Dedifferentiated amniotic fluid mesenchymal stem cell (primary cell): ENCODE measurements around the gene ZBTB40.

Experiments used
- DNase-seq: peaks from one replicate; pipeline ENCODE4 v3.0.0-alpha.2; 2016; ENCODE audit errors: extremely low spot score

The ZBTB40 gene

DNA sequence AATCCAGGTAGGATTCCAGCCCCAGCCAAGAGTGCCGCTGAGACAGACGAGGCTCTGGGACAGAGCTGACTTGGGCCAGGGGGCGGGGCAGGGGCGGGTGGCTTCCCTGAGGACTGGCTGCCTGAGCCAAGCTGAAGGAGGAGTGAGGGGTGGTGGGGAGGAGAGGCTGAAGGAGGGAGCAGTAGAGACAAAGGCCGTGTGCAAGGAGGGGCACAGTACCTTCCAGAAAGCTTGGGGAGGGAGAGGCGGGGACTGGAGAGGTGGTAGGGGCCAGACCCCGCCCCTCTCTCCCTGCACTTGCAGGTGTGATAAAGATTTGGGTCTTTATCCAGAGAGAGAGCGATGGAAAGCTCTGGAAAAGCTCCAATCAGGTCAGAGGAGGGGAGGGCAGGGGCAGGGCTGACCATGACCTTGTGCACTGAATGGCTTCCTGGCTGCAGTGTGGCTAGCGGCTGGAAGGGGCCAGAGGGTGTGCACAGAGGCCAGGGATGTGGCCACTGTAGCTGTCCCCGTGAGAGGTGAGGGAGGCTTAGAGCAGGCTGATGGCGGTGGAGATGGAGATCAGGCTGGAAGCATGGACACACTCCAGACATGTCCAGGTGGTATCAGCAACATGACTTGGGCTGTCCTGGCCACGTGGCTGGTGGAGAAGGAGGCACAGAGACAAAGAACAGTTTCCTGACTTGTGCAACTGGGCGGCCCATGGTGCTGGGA lies 104.9 kb downstream of the ZBTB40 start:
- DNase-seq = no peak

DNA sequence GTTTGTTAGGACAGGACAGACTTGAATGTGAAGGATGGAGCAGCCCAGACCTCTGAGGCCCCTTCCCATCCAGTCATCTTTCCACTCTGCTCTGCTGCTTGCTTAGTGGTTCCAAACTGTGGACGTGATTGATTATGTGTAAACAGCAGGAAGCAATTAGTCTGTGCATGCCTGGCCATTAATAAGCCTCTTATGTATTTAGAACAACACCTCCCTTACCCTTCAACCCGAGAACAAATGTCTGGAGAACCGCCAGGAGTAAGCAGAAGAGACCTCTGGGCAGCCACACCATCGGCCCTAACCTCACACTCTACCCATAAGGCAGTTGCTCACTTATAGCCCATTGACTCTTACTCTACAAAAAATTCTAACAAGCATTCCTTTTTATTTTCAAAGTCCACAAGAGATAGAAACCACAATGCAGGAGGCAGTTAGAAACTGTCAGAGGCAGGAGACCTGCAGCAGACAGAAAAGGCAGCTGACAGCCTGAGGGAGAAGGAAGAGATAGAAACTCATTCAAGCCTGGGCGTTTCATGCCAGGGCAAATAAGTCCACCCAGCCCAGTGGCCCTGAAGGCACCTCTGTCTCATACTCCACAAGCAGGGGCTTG lies 105.8 kb downstream of the ZBTB40 start:
- DNase-seq = no peak

DNA sequence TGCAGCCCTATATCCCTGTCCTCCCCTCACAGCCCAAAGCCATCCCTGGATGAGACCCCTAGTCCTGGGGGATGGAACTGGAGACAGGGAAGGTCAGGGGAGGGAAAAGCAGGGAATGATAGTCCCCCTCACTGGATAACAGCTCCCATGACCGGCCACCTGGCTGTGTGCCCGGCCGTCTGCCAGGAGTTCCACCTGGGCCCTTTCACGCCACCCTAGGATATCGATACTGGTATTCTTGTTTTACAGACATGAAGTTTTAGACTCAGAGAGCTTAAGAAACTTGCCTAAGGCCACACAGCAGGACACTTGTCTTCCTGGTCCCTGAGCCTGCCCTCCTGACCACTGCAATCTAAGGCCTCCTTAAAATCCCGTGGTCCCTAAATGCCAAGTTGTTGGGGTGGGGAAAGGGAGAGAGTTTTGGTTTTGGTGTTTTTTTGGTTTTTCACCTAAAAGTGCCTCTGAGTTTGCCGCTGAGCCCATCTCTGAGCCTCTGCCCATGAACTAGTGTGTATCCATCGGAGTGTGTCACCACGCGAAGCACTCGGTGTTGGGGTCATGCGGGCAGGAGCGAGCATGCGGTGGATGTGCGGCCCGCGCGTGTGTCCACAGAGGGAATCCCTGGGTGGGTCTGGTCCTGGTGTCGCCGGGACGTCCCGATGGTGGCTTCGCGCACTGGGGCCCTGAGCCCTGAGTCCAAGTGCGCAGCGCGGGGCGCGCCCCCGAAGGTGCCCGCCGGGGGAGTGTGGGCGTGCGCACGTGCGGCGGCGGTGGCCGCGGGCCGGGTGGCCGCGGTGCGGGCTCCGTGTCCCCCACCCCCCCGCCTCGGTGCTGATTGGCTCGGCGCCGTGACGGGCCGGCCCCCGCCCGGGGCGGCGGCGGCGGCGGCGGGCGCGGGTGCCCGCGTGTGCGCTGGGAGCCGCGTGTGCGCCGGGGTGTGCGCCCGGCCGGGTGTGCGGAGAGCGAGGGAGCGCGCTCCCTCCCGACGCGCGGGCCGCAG lies 111.2 kb downstream of the ZBTB40 start, which contains the start of gene EPHA8:
Gene EPHA8, plus strand, starts transcription at position 906 of the 1,000 bp plus-strand sequence. CDS start 147 bp downstream, outside the sequence.
- no peak for DNase-seq

DNA sequence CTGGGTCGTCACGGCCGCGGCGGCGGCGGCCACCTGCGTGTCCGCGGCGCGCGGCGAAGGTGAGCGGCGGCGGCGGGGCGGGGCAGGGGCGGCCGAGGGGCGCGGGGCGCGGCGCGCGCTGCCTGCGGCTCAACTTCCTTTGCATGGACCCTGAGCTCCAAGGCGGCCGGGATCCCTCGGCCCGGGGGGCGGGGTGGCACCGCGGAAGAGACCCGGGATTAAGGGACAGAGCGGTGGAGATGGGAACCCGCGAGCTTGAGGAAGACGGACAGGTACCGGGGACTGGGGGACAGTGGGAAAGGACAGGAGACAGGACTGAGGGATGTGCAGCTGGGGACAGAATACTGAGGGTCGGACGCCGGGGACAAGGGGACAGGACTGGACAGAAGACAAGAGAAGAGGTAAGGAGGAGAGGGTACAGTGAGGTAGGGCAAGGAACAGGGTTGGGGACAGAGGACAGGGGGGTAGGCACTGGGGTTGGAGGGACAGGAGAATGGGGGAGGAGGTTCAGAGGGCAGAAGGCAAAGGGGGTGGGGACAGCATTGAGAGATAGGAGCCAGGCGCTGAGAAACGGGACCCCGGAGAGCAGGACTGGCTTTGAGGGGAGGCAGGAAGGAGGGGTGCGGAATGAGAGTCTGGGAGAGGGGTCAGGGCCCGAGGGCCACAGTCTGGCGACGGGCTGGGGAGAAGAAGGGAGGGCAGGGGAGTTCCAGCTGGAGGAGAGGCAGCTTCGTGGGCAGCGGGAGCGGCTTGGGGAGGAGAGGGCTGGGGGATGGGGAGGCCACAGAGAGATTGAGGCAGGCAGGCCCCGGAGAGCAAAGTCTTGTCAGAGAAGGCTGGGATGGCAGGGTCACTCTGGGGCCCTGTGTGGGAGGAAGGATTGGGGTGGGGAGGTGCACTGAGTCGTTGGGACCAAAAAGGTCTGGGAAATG lies 112.3 kb downstream of the ZBTB40 start:
- DNase-seq = no peak

DNA sequence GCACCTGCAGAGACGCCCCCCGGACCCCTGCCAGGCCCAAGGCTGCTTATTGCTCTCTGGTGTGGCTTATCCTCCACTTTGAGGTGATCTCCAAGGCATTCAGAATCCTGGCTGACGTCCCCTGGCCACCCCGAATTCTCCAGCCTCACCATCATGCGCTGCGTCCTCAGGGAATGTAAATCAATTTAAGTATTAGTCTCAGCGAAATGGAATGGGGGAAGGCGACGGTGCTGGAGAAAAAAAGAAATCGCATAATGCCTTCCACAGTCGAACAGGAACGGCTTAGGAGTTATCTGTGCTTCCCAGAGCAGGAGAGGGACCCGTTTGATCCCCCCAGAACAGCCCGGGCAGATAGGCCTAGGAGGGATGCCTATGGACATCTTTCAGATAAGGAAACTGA lies 114.5 kb downstream of the ZBTB40 start:
- DNase-seq = no peak

DNA sequence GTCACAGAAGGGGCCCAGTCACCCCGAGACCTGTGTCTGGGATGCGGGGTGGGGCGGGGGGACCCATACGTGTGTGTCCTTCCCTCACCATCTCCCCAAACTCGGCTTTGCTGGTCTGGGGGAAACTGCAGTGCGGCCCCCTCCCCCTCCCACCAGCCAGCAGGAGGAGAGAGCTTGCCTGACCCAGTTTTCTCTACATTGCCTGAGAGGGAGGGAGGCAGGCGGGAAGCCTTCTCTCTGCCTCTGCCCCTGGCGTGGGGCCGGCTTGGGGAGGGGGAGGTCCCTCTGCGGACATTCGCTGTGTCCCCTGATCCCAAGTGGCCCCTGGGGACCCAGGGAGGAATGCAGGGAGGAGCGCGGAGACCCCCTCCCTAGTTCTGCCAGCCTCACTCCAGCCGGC lies 115.5 kb downstream of the ZBTB40 start:
- DNase-seq = no peak

DNA sequence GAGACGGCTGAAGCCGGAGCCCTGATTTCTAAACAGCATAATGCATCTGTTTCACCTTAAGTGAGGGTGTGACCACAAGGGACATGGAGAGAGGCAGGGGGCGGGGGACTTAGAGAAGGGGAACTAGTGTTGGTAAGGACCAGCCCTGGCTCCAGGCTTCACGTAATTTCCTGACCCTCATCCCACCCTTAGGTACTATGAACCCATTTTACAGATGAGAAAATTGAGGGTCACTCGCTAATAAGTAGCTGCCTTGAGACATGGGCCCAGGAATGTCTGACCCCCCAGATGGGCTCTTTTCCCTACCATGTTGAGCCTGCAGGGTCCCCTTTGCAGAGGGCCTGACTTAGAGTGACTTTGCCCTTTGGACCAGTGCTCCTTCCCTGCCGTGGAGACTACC lies 116.3 kb downstream of the ZBTB40 start:
- no peak for DNase-seq

DNA sequence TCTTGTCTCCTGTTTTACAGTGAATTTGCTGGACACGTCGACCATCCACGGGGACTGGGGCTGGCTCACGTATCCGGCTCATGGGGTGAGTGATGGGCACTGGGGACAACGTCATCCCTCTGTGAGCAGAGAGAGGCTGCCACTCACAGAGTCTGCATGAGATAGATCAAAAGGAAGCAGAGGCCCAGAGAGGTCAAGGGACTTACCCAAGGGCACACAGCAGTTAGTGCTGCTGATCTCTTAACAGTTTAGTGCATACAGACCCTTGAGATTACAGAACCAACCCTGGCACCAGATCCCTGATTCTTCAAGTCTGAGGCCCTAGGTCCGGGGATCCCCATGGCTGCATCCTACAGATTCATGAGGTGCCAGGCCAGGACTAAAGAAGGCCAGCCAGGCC lies 117.6 kb downstream of the ZBTB40 start:
- DNase-seq = no peak

DNA sequence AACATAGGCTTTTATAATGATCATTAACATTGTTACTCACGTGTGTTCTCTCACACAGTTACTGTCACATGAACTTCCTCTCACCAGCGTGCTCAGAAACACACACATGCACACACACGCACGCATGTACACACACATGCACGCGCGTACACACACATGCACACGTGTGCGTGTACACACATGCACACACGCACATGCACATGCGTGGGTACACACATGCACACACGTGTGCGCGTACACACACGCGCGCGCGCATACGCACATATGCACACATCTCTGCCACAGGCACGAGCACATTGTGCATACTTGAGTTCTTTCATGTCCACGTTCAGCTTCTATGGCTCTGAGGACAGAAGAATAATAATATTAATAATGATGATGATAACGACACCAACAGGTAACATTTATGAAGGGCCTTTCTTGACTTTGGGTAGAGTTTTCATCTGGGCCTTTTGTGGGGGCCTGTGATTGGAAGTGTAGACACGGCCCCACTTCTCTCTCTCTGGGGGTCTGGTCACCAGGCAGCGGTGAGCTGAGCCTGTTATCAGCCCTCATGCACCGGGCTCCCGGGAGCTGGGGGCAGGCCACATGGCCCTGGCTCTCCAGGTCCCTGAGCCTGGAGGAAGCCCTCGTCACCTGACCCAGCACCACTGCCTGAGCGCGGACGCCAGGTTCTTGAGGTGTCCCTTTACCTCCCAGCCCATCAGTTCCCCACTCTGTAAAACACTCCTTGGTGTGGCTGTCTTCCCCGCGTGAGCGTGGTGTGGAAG lies 118.7 kb downstream of the ZBTB40 start:
- DNase-seq = no peak

DNA sequence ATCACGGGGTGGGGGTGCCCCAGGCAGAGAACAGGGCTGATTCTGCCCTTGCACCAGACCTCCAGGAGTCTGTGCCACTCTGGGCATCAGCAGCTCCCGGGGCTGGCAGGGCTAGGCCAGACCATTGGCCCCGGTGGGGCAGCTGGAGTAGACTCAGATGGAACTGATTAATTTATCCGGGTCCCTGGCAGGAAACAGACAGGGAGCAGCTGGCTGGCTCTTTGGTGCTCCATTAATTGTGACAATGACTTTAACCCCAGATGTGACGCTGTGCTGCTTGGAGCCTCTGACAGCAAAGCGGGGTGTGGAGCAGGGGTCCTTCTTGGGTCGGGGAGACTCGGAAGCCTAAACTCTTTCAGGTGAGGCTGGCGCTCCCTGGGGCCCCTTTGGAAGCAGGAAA lies 121.2 kb downstream of the ZBTB40 start:
- DNase-seq = no peak

DNA sequence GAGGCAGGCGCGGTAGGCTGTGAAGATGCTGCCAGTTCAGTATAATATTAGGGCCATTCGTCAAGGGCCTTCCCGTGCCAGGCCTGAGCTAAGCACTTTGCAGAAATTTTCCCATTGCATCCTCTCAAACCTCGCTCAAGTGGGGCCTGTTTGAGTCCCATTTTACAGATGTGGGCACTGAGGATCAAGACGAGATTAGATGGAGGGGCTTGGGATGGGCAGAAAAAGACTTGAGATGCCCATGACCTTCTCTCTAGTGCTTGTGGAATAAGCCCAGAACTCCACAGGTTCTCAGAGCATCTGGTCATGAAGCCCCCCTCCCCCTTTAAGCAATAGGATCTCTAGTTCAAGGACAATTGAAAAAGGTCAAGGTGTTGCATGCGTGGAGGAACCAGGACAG lies 121.6 kb downstream of the ZBTB40 start:
- DNase-seq = no peak

DNA sequence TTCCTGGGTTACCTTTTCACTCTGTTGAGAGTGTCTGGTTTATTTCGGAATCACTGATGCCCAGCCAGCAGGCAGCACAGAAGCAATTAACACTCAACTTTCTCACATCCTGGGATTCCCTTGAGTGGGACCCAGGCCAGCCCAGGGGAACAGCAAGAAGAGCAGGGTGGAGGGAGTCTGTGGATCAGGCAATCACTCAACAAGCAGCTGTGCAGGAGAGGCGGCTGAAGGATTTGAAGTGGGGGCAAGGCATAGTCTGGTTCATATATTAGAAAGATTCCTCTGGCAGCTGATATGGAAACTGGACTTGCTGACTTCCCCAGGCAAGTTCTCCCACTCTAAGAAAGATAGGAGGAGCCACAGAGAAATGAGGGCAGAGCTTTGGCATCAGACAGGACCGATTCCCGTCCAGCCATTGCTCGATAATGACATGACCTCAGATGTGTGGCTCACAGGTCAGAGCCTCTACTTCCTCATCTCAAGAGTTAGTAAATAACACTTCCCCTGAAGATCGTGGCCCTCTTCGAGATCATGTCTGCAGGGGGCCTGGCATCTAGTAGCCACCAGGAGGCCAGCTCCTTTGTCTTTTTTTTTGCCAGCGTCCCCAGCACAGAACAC lies 124.0 kb downstream of the ZBTB40 start:
- no peak for DNase-seq

DNA sequence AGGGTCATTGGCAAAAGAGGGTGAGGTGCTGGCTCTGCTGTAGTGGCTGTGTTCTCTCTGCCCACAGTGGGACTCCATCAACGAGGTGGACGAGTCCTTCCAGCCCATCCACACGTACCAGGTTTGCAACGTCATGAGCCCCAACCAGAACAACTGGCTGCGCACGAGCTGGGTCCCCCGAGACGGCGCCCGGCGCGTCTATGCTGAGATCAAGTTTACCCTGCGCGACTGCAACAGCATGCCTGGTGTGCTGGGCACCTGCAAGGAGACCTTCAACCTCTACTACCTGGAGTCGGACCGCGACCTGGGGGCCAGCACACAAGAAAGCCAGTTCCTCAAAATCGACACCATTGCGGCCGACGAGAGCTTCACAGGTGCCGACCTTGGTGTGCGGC lies 124.5 kb downstream of the ZBTB40 start:
- DNase-seq = no peak

DNA sequence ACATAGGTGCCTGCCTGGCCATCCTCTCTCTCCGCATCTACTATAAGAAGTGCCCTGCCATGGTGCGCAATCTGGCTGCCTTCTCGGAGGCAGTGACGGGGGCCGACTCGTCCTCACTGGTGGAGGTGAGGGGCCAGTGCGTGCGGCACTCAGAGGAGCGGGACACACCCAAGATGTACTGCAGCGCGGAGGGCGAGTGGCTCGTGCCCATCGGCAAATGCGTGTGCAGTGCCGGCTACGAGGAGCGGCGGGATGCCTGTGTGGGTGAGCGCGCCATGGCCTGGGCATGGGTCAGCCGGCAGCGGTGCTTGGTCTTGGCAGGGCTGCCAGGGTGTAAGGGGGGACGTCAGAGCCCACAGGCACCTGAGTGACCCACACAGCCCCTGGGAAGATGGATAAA lies 125.0 kb downstream of the ZBTB40 start:
- DNase-seq = no peak

DNA sequence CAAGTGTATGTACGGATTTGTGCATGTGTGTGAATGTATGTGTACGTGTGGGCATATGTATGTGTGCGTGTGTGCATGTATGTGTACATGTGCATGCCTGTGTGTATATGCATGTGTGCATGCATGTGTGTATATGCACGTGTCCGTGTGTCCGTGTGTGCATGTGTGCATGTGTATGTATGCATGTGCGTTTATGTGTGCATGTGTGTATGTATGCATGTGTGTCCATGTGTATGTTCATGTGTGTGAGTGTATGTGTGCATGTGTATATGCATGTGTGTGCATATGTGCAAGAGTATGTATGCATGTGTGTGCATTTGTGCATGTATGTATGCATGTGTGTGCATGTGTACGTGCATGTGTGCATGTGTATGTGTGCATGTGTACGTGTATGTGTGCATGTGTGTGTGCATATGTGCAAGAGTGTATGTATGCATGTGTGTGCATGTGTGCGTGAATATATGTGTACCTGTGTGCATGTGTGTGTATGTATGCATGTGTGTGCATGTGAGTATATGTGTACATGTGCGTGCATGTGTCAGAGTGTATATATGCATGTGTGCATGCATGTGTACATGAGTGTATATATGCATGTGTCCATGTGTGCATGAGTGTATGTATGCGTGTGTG lies 127.2 kb downstream of the ZBTB40 start:
- no peak for DNase-seq

DNA sequence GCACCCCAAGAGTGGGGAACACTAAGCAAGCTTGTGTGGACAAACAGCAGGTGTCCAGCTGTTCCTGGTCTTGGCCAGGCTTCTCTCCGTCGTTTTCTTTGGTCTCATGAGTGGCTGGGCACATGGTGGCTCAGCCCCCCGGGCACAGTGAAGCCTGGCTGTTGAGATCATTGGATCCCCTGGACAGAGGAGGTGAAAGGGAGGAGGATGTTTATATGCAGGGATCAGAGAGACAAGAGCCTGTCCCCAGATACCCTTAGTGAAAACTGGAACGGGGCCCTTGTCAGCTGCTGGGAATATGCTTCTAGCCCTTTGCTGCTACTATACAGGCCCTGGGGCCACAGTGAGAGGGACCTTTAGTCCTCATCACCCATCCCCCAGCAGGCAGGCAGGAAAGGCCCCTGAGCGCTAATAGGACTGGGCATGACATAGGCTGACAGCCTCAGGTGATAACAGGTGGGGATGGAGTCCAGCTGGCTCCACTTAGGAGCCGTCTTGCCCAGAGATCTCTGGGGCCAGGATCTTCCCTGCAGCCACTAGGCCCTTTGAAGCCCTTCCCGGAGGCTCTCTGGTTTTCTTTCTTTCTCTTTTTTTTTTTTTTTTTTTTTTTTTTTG lies 128.0 kb downstream of the ZBTB40 start:
- DNase-seq = no peak
